Activated naive CD4-positive, alpha-beta T cell treated with anti-CD3 and anti-CD28 coated beads, Interleukin-2, amount 50 U/mL, for 16 hours (primary cell): ENCODE measurements around the gene AMBP.
"Not testable (repeated sequence)": the region's sequence is repeated elsewhere in the genome, so short reads cannot be mapped to it uniquely, and the experiment has no call there.

Experiments
- DNase-seq: peaks from one replicate; pipeline ENCODE4 v3.0.0-alpha.2; 2020

Gene AMBP

GRCh38 chr9:114091711-114092110, 13.6 kb upstream of the AMBP start:
- no peak for DNase-seq

GRCh38 chr9:114090798-114091197, 12.7 kb upstream of the AMBP start:
- no peak for DNase-seq

DNA sequence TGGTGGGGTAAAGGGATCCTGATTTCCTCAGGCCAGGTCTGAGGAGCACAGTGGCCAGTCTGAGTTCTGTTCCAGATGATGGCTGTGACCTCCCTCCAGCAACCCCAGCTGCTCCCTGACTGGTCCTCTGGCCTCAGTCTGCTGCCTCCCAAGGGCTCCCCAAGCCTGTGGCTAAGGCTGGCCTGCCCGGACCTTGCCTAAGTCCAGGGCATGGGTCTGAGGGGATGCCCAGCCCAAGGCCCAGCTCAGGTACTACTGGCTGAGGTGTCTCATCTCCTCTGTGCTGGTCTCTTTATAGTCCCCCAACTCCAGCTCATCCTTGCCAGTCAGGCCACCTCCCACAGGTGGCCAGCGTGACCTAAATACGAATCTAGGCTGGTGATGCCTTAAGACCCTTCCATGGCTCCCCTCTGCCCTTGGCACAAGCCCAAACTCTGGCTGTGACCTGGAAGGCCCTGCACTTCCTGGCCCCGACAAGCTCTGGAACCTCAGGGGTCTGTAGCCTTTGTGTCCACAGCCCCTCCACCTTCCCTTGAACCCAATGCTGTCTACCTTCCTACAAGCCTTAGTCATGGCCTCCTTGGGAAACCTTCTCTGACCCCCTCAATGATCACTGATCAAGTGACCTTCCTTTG, 11.2 kb upstream of the AMBP start:
- no peak for DNase-seq

DNA sequence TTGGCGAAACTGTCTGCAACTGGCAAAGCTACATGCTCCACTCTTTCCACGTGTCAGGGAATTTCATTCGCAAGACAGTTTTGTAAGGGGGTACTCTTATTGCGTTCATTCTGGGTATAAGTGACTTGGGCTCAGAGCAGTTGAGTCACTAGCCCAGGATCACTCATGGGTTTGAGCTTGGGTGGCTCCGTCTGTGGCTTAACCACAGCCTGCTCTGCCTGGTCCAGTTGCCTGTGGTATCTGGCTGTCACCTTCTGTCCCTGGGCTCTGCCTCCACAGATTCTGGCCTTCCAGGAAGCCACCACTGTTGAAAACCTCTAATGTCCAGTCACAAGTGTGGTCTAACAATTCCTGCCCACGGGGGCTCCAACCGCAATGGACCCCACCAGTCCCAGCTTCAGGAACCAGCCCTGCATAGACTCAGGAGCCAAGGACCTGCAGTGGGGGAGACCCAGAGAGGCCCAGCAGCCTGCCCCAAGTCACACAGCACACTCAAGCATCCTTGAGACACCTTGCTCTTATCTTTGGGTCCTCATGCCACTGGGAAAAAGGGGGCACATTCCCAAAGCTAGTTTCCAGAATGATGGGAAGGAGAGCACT, 10.6 kb upstream of the AMBP start:
- DNase-seq = no peak

DNA sequence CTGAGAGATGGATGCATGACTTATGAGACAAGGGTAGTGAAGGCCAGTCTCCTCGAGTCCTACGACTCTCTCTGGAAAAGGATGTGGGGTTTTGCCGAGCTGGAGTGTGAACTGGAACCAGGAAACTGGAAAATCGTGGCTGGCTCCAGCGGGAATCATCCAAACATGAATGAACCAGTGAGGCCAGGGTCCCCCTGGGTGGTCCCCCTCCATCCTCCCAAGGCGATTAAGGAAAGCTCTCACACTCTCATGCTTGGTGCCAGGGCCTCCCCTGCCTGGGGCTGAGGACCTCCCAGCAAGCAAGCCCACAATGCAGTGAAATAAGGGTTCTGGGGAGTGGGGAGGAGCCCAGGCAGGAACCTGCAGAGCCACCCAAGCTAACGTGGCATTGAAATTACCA, 9.6 kb upstream of the AMBP start:
- no peak for DNase-seq

GRCh38 chr9:114086607-114087006, 8.5 kb upstream of the AMBP start:
- DNase-seq = no peak

- DNase-seq = no peak
These were observed 7.9 kb upstream of the AMBP start for GRCh38 chr9:114086009-114086408.

DNA sequence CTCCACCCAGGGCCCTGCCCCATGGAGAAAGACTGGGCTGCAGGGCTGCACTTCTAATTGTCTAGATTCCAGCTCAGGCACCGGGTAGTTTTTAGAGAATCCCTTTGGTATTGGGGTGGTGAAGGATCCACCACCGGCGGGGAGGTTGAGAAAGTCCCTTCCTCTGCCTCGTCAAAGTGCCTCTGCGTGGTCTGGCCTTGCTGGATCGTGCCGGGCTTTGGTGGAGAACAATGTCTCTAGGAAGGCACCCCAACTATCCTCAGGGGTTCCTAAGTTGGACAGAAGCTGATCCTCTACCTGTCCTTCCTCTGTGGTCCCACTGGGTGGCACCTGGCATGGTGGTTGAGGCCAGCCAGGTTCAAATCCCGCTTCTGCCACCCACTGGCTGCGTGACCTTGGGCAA, 7.3 kb upstream of the AMBP start:
- DNase-seq = no peak

DNA sequence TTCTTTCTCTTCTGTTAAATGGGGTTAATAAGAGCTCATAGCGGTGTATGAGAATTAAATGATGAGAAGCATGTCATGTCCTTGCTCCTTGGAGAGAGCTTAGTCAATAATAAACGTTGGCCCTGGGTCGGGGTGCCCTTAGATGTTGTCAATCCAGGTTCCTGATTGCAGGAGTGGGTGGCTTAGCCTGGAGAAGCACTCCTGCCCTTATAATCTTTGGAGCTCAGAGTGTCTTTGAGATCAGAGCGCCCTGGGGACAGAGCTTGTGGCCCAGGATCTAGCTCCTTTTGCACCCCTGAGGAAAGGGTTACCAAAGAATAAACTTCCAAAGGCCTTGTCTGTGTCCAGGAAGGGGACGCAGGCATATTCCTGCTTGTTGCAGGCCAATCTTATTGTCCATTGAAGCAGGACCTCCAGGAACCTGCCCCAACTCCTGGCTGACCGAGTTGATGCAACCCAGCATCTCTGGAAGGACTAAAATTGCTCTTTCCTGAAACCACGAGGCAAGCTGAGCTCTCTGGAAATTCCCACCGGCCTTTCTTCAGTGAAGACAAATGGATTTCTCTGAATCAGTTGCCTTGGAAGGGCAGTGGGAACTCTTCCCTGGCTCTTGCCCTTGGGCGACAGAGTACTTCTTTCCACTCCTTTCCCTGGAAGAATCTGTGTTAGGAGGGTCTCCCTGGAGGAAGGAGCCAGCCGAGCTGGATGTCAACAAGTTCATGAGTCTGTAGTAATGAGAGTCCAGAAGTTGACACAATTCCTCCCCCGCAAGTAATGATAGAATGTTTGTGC, 6.4 kb upstream of the AMBP start:
- no peak for DNase-seq

GRCh38 chr9:114083666-114084065, 5.6 kb upstream of the AMBP start:
- no peak for DNase-seq

DNA sequence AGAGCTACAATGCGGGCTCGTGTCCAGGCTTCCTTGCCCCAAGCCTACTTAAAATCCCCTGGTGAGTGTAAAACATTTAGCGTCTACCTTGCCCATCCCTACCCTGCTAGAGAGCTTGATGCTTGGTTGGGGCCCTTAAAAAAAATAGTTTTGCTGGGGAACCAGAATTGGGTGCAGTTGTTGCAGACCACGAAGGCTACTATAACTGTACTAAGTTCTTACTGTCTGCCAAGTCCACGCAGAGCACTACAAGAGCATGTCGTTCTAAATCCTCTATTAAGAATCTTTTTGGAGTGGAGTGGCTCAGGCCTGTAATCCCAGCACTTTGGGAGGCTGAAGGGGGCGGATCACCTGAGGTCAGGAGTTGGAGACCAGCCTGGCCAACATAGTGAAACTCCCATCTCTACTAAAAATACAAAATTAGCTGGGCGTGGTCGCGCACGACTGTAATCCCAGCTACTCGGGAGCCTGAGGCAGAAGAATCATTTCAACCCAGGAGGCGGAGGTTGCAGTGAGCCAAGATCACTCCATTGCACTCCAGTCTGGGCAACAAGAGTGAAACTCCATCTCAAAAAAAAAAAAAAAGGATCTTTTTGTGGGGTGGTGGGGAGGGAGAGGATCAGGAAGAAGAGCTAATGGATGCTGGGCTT, 4.8 kb upstream of the AMBP start:
- DNase-seq = not testable (repeated sequence)

DNA sequence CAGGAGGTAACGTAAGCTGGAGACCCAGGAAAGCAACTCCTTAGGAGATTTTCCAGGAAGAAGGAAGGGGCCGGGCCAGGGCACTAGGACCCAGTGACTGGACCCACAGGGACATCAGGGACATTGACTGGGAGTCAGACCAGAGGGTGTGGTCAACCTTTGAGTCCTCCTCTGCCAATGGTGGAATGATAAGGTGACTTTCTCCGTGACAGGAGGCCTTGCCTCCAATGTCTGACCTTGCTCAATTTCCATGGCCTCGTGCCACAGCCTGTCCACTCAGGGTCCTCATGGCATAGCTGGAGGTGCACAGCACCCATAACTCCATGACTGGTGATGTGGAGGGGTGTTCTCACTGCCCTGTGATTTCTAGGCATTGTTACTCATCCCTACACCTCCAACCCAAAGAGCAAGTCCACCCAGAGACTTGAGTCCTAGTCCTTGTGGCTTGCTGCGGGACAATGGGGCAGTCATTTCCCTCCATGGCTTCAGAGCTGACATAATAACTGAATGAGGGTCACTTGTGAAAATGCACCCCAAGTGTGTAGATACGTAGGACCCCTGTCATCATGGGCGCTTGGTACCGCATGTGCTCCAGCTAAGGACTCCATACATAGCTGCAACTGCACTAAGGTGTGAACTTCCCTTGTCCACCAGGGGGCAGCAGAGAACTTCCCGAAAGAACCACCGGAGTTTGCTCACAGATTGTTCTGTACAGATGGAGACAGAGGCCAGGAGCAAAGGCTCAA, 4.1 kb upstream of the AMBP start:
- peak; percentile 78 for DNase-seq

GRCh38 chr9:114081441-114082016, 3.4 kb upstream of the AMBP start:
- no peak for DNase-seq

DNA sequence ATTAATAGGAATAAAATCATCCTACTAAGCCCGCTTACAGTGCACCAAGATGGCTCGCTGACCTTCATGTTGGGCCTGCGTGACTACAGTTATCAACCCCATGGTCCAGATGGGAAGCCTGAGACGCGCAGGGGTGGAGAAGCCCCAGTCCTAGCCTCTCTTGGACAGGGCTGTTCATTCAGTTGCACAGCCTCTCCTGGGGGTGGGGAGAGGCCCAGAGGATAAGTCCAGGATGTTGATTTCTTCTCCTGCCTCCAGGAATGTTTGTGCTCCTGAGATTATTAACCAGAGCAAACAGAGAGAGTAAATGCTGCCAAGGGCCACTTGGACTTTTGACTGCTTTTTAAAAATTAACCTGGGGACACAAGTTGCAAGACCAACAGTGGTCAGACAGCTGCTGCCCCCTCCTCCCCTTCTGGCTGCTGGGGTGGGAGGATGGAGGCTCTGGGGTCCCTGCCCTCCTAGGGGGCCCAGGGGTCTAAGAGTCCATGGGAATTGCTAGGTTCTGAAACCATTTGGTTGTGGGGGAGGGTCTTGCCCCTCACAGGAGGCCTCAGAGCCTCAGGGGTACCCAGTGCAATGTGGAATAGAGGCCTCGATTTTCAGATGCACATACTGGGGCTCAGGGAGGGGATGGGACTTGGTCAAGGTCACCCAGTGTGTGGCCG, 2.8 kb upstream of the AMBP start:
- no peak for DNase-seq

- no peak for DNase-seq
These were observed 2.2 kb upstream of the AMBP start for GRCh38 chr9:114080195-114080772.

DNA sequence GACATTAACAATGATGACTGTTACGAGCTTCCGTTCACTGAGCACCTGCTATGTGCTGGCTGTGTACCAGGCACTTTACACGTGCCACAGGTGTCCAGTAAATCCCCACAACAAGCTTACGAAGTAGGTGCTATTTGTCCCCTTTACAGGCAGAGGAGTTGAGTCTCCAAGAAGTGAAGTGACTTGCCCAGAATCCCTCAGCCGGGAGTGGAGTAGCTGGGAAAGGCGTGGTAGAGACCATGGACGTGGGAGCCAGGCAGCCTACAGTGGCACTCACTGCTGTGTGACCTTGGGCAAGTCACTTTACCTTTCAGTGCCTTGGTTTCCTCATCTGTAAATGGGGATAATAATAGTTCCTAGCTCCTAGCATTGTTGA, 669 bp upstream of the AMBP start:
- no peak for DNase-seq

DNA sequence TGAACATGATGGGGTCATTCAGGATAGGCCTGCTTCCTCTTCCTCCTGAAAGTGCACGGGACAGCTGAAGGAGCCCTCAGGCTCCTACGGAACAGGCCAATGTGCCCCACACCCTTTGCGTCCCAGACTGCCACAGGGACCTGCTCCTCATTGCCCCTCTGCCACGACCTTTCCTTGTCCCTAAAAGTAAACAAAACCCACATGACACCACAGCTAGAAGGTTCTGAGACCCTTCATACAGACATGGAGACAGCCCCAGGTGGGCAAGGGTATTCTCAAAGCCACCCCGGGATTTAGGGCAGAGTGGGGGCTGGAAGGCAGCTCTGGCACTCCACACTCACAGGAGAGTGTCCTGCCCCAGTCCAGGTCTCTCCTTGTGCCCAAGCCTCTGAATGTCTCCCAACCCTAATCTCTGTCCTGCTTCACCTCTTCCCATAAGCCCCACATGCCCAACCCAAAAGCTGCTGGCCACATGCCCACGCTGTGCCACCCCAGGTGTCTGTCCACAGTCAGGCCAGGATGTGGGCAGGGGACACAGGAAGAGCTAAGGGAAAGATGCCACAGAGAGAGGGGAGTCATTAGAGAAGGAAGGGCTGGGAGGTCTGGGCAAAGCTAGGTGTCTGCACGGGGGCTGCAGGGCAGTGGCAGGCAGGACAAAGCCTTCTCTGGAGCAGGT, 800 bp downstream of the AMBP start:
- no peak for DNase-seq

DNA sequence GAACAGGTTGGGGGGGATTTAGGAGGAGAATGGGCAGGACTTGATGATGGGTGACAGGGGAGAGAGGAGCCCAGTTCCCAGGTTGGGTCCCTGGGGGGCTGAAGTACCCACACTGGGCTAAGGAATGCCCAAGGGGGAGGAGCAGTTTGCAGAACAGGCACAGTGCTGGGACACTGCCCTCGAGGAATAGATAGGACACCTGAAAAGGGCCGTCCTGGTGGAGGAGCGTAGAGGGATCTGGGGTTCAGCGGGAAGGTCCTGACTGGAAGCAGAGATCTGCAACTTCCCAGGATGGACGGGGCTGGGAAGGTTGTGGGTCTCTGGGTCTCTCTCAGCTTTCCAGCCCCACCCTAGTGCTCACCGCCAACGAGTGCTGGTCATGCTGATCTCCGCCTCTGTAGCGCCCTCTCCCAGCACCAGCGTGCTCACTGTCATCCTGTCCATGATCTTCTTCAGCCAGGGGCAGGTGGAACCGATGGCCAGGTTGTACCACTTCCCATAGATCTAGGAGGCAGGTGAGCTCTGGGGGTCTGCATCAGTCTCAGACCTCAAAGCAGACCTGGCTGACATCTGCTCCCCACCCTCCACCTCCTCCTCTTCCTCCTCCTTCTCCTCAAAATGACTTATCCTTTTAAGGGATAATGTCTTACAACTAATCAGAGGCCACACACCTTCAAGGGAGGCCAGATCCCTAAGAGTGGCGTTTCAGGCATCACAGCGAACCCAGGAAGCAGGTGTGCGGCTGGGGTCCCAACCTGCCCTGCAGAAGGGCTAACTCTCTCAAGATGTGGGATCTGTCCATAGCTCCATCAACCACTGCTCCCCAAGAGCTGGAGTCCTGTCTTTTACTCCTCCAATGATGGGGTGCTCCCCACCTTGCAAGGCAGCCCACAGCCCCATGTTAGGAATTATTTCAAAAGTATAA, 1.6 kb downstream of the AMBP start:
- no peak for DNase-seq

DNA sequence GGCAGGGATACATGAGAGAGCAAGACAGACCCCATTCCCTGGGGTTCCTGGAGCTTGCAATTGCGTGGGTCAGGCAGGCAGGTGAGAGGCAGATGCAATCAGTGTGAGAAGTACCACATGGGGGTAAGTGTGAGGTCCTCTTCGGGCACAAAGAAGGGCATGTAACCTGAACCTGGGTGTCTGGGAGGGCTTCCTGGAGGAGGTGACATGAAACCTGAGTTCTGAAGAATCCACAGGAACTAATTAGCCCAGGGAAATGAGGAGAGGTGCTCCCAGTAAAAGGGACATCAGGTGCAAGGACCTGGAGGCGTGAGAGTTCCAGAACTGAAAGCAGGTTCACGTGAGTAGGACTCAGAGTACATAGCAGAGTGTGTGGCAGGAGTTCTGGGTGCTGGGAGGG, 2.5 kb downstream of the AMBP start:
- DNase-seq = no peak
